ENCODE results near the gene CYFIP1.

- TF ChIP-seq POLR2AphosphoS5 (IDR thresholded peaks at IDR 0.05; ENCODE audit: low read depth, low read length) (no peak), TAF1 (IDR thresholded peaks at IDR 0.05; ENCODE audit: borderline replicate concordance, insufficient read depth, low read length) (no peak), SIN3A (IDR thresholded peaks at IDR 0.05; ENCODE audit: borderline replicate concordance, insufficient read depth, low read length) (no peak), FOXP2 (optimal IDR thresholded peaks at IDR 0.05; ENCODE audit: borderline replicate concordance, extremely low read depth, extremely low read length, insufficient read depth) (no peak)
- TF ChIP-seq, protein P1, sequence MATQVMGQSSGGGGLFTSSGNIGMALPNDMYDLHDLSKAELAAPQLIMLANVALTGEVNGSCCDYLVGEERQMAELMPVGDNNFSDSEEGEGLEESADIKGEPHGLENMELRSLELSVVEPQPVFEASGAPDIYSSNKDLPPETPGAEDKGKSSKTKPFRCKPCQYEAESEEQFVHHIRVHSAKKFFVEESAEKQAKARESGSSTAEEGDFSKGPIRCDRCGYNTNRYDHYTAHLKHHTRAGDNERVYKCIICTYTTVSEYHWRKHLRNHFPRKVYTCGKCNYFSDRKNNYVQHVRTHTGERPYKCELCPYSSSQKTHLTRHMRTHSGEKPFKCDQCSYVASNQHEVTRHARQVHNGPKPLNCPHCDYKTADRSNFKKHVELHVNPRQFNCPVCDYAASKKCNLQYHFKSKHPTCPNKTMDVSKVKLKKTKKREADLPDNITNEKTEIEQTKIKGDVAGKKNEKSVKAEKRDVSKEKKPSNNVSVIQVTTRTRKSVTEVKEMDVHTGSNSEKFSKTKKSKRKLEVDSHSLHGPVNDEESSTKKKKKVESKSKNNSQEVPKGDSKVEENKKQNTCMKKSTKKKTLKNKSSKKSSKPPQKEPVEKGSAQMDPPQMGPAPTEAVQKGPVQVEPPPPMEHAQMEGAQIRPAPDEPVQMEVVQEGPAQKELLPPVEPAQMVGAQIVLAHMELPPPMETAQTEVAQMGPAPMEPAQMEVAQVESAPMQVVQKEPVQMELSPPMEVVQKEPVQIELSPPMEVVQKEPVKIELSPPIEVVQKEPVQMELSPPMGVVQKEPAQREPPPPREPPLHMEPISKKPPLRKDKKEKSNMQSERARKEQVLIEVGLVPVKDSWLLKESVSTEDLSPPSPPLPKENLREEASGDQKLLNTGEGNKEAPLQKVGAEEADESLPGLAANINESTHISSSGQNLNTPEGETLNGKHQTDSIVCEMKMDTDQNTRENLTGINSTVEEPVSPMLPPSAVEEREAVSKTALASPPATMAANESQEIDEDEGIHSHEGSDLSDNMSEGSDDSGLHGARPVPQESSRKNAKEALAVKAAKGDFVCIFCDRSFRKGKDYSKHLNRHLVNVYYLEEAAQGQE (IDR thresholded peaks at IDR 0.05; ENCODE audit: insufficient read depth in 1 of 2, low read depth in 2 of 2, low read length in 2 of 2), result no peak
Observed at GRCh38 chr15:22868495-22868894, 111.7 kb downstream of the CYFIP1 start.
